GM10248 (cell line): ENCODE measurements around the gene GFRA3.

Experiments
- CTCF ChIA-PET: fragments of 300-600 bp; sonication (Branson Sonifier 250); formaldehyde crosslinking; extraction: SDS; loops from one replicate; lab custom pipeline; 2021; ENCODE audit warnings: antibody characterized with exemption; lab: Yijun Ruan, JAX
- POLR2A ChIA-PET: fragments of 350-650 bp; sonication (Branson Sonifier 250); formaldehyde crosslinking; extraction: SDS; loops from one replicate; lab custom pipeline; 2020; ENCODE audit warnings: antibody characterized with exemption; lab: Yijun Ruan, JAX
- DNase-seq: peaks from one replicate; pipeline ENCODE4 v3.0.0; 2012; ENCODE audit errors: extremely low spot score
- TF ChIP-seq, protein P1 (sequence below): IDR thresholded peaks from 2 replicates; pipeline ENCODE4 v1.5.1; 2012; ENCODE audit warnings: mild to moderate bottlenecking, low read depth; ENCODE audit errors: extremely low read depth, missing control alignments, control extremely low read depth

GFRA3 gene

DNA sequence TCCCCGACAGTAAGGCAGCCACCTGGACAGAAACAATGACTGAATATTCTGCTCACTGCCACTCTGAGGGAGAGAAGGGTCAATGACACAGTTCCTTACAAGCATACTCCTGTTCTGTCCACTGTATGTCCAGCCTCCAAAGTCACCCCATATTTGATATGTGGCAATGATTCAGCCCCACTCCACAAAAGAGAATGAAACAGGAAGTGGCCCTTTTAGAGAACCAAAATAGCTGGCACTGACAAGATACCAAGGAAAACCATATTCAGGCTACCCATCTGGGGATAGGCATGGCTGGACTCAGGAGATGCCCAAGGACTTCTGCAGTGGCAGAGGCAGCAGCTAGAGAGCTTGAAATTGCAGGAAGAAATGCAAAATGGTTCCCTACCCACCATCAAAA is 12.8 kb upstream of the GFRA3 start:
- ChIA-PET CTCF (interaction anchor here (1.3 kb wide), 1 partner anchor 65 kb away, joined by 3 read pairs; the partner anchor contains the start of gene KDM3B), POLR2A (no interaction called here)
- TF ChIP-seq, protein P1, sequence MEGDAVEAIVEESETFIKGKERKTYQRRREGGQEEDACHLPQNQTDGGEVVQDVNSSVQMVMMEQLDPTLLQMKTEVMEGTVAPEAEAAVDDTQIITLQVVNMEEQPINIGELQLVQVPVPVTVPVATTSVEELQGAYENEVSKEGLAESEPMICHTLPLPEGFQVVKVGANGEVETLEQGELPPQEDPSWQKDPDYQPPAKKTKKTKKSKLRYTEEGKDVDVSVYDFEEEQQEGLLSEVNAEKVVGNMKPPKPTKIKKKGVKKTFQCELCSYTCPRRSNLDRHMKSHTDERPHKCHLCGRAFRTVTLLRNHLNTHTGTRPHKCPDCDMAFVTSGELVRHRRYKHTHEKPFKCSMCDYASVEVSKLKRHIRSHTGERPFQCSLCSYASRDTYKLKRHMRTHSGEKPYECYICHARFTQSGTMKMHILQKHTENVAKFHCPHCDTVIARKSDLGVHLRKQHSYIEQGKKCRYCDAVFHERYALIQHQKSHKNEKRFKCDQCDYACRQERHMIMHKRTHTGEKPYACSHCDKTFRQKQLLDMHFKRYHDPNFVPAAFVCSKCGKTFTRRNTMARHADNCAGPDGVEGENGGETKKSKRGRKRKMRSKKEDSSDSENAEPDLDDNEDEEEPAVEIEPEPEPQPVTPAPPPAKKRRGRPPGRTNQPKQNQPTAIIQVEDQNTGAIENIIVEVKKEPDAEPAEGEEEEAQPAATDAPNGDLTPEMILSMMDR = no peak
- DNase-seq = no peak

DNA sequence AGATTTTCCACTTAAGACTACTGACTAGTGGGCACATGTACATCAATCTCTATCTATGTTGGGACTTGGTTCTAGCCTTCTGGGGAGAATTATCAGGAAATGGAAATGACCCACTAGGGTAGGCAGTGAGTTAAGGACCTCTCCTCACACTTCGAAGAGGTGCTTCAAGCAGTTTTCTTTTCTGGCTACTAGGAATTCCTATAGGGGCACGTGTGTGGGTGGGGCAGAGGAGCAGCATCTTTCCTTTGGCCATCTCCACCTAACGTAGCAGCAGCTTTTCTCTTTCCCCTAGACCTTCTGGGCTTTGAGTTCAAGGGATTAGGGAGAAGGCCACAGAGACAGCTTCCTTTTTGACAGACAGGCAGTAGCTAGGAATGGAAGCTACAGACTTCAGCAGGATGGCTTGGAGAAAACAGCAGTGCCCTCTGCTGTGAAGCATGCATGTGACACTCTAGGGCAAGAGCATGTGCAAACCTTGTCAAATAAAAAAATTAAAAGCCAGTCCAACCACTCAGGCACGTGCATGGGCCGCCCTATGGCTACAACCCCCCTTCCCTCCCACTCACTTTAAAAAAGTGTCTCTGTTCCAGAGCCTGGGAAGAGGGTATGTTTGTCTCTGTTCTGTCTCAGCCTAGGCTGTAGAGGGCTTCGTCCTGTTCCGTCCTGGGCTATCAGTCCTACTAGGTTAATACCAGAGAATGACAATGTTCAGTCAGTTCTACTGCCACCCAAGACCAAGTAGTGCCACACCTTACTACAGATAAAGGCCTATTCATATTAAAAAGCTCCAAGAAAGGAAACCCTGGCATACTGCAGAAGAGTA is 8.7 kb upstream of the GFRA3 start:
- ChIA-PET POLR2A (interaction anchor here (0.6 kb wide), 1 partner anchor 59 kb away, joined by 3 read pairs; no protein-coding TSS in a partner anchor), CTCF (interaction anchor here (0.6 to 2.0 kb wide), 12 partner anchors 10 to 206 kb away, joined by 3 to 8 read pairs (median 3); partner anchors contain the start of genes BRD8 and KIF20A)
- TF ChIP-seq, protein P1 = peak; percentile 49
- DNase-seq = no peak

DNA sequence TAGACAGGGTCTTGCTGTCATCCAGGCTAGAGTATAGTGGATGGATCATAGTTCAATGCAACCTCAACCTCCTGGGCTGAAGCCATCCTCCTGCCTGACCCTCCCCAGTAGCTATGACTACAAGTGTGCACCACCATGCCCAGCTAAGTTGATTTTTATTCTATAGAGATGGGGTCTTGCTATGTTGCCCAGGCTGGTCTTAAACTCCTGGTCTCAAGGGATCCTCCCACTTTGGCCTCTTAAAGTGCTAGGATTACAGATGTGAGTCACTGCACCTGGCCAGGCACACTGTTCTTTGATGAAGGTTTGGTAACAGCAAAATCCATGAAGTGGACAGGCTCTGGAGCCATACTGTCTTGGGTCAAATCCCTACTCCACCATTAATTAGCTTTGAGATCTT is 6.5 kb upstream of the GFRA3 start:
- ChIA-PET CTCF (interaction anchor here (0.8 to 1.6 kb wide), 2 partner anchors 14 to 58 kb away, joined by 3 to 5 read pairs; no protein-coding TSS in a partner anchor), POLR2A (interaction anchor here (0.7 kb wide), 1 partner anchor 93 kb away, joined by 4 read pairs; no protein-coding TSS in a partner anchor)
- TF ChIP-seq, protein P1 = no peak
- DNase-seq = no peak

DNA sequence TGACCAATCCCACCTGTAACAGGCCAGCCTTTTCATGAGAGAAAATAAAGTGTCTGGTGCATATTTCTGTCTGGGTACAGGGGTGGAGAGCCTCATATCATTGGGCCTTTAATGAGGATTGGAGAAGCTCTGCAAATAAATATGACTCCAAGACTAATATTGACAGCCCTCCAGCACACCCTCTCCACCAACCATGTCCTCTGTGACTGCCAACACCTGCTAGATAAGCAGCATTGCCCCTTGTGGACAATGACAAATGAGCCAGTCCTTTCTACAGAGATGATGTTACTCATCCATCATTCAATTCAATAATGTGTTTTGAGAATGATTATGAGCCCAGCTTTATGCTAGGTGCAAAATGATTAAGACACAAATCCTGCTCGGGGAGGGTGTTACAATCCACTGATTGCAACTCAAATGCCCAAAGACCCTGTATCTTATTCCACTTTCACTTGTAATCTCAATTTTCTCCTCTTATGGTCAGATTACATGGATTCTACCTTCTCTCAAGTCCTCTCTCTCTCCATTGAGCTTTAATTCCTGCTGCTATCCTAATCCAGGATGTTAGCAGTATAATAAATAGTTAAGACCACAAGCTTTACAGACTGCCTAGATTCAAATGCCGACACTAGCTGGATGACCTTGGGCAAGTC is 2.1 kb upstream of the GFRA3 start:
- TF ChIP-seq, protein P1 = no peak
- ChIA-PET POLR2A (no interaction called here), CTCF (interaction anchor here (1.9 kb wide), 1 partner anchor 54 kb away, joined by 6 read pairs; no protein-coding TSS in a partner anchor)
- no peak for DNase-seq

DNA sequence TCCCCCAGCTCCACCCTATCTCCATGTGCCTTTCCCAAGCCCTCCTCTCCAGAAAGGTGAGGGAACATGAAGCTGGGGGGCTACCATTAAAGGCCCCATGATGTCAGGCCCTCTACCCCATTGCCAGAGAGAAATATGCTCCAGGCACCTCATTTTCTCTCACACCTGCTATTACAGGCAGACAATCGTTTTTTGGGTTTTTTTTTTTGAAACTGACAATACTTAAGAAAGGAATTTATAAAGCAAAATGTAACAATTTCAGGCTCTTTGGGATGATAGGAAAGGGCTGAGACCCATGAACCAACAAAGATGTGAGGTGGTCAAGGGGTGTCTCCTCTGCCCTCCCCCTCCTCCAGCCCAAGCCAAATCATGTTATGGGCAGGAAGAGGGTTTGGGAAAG is 1.5 kb upstream of the GFRA3 start:
- ChIA-PET POLR2A (no interaction called here), CTCF (interaction anchor here (1.9 kb wide), 1 partner anchor 53 kb away, joined by 6 read pairs; no protein-coding TSS in a partner anchor)
- DNase-seq = no peak
- TF ChIP-seq, protein P1 = no peak

DNA sequence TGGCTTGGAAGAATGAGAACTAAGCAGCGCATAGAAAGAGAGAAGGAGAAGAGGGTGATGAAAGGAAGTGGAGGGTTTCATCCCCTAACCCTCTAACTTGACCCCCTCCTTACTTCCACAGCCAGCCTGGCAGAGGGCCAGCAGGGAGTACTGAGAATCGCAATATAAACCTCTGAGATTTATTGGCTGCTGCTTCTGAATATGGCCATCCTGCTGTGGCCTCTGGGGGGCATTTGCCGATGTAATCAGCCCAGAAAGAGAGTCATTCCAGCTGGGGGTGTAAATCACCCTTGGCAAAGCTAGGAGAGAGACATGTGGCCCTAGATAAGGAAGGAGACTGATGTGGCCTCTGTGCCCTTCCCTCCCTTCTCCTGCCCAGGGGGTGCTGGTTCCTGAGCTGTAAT is 960 bp upstream of the GFRA3 start:
- ChIA-PET CTCF (interaction anchor here (1.9 kb wide), 1 partner anchor 53 kb away, joined by 6 read pairs; no protein-coding TSS in a partner anchor), POLR2A (no interaction called here)
- TF ChIP-seq, protein P1 = no peak
- DNase-seq = no peak
